Retinal pigment epithelial cell (primary cell): Measurements from ENCODE around the gene DCBLD1.
"Not testable (repeated sequence)": the region's sequence is repeated elsewhere in the genome, so short reads cannot be mapped to it uniquely, and the experiment has no call there.

ENCODE experiments used
- DNase-seq: peaks from one replicate; pipeline ENCODE4 v3.0.0-alpha.2; 2010; ENCODE audit warnings: low read depth
- H3K4me3 ChIP-seq: 2 replicates; pipeline ENCODE4 v1.5.1; 2011; ENCODE audit warnings: mild to moderate bottlenecking, low read length, control low read depth, moderate library complexity
- CTCF ChIP-seq: conservative IDR thresholded peaks from 2 replicates; pipeline ENCODE4 v1.5.1; 2011; ENCODE audit warnings: low read depth, low read length, control low read depth, inconsistent platforms

DCBLD1 gene

DNA sequence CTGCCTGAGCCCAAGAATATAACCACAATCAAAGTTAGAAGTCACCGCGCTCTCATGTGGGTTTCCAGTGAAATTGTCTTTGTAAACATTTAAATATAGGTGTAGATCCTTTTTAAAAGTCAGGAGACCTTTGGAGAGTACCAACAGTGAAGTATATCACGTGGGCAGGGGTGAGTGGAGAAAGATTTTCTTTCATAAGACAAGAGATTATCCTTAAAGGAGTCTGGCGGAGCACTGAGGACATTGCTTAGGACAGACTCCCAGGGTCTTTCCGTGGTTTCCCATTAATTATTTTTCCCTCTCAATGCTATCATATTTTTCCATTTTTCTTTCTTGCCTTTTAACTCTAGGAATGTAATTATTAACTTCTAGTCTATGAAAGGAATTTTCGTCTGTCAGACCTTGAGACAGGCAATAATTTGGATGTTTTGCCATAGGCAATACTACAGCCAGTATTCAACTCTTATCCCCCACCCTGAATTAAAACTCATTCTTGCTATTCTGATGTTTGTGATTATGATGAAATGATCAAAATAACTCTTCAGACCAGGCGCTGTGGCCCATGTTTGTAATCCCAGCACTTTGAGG lies 31.4 kb downstream of the DCBLD1 start:
- TF ChIP-seq CTCF: no peak
- no peak for DNase-seq
- H3K4me3 ChIP-seq: no peak overlapping the region

- H3K4me3 ChIP-seq: no peak overlapping the region
- no peak for TF ChIP-seq CTCF
- no peak for DNase-seq
Observed at GRCh38 chr6:117514655-117515054, 32.2 kb downstream of the DCBLD1 start.

DNA sequence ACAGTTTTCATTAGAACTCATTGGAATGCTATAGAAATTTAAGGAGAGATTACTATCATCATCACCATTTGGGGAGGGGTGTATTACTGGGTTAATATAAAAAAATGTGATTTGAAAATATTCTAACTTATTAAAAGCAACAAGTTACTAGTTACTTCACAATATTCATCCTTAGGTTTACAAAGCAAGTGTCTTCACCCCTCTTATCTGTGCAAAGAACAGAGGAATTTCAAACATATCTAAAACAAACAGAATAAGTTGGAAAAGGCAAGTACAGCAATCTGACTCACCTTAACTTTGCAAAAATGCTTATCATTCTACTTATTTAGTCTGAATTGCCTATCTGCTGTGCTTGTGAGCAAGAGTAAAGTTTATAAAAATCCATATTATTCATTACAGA lies 32.9 kb downstream of the DCBLD1 start:
- TF ChIP-seq CTCF: no peak
- no peak for DNase-seq
- H3K4me3 ChIP-seq: no peak overlapping the region

- H3K4me3 ChIP-seq, DNase-seq: not testable (repeated sequence)
Observed at GRCh38 chr6:117517995-117518394, 35.5 kb downstream of the DCBLD1 start.

DNA sequence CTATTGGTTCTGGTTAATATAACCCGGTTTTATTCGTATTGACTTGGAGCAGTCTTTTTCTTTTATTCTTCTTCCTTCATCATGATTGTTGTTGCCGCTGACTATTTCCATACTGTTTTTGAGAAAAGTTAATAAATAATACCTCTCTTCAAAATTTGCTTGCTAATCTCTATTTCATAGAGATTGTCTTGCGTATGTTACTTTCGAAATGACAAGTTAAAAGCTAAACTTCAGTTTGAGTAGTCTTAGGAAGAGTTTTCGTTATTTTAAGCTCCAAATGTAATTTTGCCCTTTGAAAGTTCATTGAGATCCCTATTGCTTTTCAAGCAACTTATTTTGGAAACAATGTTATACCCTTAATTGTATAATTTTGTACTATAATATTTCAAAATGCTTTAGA lies 36.4 kb downstream of the DCBLD1 start:
- no peak for DNase-seq

GRCh38 chr6:117520603-117521395 lies 38.3 kb downstream of the DCBLD1 start:
- TF ChIP-seq CTCF: no peak
- no peak for DNase-seq
- H3K4me3 ChIP-seq: no peak overlapping the region

More for the DNA sequence above, 36.4 kb downstream of the DCBLD1 start:
- no peak overlapping the region for H3K4me3 ChIP-seq
- TF ChIP-seq CTCF: no peak

DNA sequence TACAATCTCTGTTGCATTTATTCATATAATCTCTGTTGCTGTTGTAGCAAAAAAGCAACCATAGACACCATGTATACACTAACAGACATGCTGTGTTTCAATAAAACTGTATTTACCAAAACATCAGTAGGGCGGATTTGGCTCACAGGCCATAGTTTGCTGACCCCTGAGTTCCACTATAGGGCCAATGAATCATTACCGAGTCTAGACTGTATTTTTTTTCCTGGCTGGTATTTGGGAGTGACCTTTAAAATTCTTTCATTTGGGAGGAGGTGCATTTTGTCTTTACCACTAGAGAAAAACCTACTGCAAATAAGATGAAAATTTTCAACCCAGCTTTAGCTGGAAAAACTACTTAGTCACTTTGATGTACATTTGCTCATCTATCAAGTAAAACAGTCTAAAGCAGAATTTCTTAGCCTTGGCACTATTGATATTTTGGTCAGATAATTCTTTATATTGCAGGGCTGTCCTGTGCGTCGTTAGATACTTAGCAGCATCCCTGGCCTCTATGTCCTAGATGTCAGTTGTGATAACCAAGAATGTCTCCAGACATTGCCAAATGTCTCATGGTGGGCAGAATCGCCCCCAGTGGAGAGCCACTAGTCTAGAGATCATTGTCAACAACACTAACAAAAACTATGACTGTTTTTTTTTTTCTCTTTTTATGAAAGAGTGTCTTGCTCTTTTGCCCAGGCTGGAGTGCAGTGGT lies 39.5 kb downstream of the DCBLD1 start:
- H3K4me3 ChIP-seq: no peak overlapping the region
- no peak for DNase-seq
- no peak for TF ChIP-seq CTCF
